ENCODE results near the gene JARID2. TPM values are rescaled to one million over a fixed set of nuclear protein-coding genes. Genes with fewer than 3 reads are reported as not detected.

Gene JARID2
- total RNA-seq, 1 experiment from 2014 or later: 21.0 TPM

DNA sequence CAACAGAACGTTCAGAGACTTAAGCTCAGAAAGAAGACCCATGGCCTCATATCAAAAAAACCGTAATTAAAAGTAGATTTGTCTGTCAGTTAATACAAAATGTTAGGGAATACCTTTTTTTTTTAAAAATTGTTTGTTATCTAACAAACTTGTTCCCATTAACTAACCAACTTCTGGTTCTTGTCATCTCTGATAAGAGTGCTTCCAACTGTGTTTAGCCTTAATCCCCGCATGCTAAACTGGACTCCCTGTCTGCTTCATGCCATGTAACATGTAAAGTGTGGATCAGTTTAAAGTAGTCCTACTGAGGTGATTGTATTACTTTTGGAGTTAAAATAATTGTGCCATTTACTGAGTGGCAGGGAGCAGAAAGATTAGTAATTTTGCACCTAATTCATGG, 6.3 kb downstream of the JARID2 start:
- peaks cover 36% of the 10 kb centered on the region for H3K4me1 Mint-ChIP-seq (ENCODE audit: insufficient read depth, unreplicated experiment)
- DNase-seq (ENCODE audit: unreplicated experiment): no peak
- peaks cover 13% of the 10 kb centered on the region for H3K36me3 Mint-ChIP-seq (ENCODE audit: insufficient read depth, unreplicated experiment)
- ChIA-PET CTCF (interaction anchor here (0.9 to 1.3 kb wide), 2 partner anchors 99 to 192 kb away, joined by 3 to 4 read pairs; no protein-coding TSS in a partner anchor), POLR2A (interaction anchor here (0.7 kb wide), 1 partner anchor 185 kb away, joined by 3 read pairs; no protein-coding TSS in a partner anchor)
- BruUV-seq (replicated peaks): no TSS peak
- no peaks in the 10 kb centered on the region for H3K9me3 Mint-ChIP-seq (ENCODE audit: unreplicated experiment)
- no peaks in the 10 kb centered on the region for H3K27me3 Mint-ChIP-seq (ENCODE audit: insufficient read depth, unreplicated experiment)
- no peak overlapping the region for H3K27ac Mint-ChIP-seq (ENCODE audit: low read depth, unreplicated experiment)
- TF ChIP-seq, protein P1, sequence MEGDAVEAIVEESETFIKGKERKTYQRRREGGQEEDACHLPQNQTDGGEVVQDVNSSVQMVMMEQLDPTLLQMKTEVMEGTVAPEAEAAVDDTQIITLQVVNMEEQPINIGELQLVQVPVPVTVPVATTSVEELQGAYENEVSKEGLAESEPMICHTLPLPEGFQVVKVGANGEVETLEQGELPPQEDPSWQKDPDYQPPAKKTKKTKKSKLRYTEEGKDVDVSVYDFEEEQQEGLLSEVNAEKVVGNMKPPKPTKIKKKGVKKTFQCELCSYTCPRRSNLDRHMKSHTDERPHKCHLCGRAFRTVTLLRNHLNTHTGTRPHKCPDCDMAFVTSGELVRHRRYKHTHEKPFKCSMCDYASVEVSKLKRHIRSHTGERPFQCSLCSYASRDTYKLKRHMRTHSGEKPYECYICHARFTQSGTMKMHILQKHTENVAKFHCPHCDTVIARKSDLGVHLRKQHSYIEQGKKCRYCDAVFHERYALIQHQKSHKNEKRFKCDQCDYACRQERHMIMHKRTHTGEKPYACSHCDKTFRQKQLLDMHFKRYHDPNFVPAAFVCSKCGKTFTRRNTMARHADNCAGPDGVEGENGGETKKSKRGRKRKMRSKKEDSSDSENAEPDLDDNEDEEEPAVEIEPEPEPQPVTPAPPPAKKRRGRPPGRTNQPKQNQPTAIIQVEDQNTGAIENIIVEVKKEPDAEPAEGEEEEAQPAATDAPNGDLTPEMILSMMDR (IDR thresholded peaks at IDR 0.05; ENCODE audit: unreplicated experiment): no peak
- intact Hi-C loops (cut with micrococcal nuclease): no loop called here
- no peak overlapping the region for H3K4me3 Mint-ChIP-seq (ENCODE audit: unreplicated experiment)

DNA sequence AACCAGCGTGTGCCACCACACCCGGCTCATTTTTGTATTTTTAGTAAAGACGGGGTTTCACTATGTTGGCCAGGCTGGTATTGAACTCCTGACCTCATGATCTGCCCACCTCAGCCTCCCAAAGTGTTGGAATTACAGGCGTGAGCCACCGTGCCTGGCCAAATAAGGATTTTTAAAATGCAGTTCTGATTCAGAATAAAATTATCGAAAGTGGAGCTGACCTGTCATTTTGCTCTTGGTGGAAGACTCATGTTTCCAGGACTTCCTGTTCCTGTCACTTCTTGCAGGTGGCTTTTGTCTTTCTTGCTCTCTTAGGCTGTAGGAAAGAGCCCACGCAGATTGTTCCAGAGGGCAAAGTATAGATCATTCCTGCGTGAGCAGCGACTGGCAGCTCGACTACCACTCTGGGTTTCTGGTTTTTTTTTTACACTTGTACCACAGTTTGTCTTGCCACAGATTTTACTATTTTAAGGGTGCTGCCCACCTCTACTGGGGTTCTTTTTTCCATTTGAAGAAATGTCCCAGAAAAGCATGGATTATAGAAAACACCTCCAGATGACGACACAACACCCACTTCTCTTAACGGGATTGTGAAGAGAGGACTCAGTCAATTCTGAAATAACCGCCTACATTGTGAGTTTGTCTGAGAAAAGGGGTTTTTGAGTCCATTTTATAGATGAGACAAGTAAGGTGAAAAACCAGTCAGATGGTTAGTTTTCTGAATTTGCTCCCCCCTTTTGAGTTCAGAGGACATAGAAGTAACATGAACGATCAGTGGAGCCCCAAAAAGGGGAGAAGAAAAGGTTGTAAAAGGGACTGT, 7.5 kb downstream of the JARID2 start:
- BruUV-seq (replicated peaks): no TSS peak
- ChIA-PET POLR2A (interaction anchor here (0.7 kb wide), 1 partner anchor 8 kb away, joined by 4 read pairs; no protein-coding TSS in a partner anchor), CTCF (interaction anchor here (0.8 to 2.1 kb wide), 2 partner anchors 136 to 1033 kb away, joined by 3 to 6 read pairs; no protein-coding TSS in a partner anchor)
- intact Hi-C loops (cut with micrococcal nuclease): no loop called here
- H3K4me1 Mint-ChIP-seq (ENCODE audit: insufficient read depth, unreplicated experiment): peaks cover 44% of the 10 kb centered on the region
- H3K27me3 Mint-ChIP-seq (ENCODE audit: insufficient read depth, unreplicated experiment): no peaks in the 10 kb centered on the region
- H3K4me3 Mint-ChIP-seq (ENCODE audit: unreplicated experiment): no peak overlapping the region
- H3K27ac Mint-ChIP-seq (ENCODE audit: low read depth, unreplicated experiment): no peak overlapping the region
- peaks cover 13% of the 10 kb centered on the region for H3K36me3 Mint-ChIP-seq (ENCODE audit: insufficient read depth, unreplicated experiment)
- TF ChIP-seq, protein P1 (IDR thresholded peaks at IDR 0.05; ENCODE audit: unreplicated experiment): no peak
- no peak for DNase-seq (ENCODE audit: unreplicated experiment)
- no peaks in the 10 kb centered on the region for H3K9me3 Mint-ChIP-seq (ENCODE audit: unreplicated experiment)

DNA sequence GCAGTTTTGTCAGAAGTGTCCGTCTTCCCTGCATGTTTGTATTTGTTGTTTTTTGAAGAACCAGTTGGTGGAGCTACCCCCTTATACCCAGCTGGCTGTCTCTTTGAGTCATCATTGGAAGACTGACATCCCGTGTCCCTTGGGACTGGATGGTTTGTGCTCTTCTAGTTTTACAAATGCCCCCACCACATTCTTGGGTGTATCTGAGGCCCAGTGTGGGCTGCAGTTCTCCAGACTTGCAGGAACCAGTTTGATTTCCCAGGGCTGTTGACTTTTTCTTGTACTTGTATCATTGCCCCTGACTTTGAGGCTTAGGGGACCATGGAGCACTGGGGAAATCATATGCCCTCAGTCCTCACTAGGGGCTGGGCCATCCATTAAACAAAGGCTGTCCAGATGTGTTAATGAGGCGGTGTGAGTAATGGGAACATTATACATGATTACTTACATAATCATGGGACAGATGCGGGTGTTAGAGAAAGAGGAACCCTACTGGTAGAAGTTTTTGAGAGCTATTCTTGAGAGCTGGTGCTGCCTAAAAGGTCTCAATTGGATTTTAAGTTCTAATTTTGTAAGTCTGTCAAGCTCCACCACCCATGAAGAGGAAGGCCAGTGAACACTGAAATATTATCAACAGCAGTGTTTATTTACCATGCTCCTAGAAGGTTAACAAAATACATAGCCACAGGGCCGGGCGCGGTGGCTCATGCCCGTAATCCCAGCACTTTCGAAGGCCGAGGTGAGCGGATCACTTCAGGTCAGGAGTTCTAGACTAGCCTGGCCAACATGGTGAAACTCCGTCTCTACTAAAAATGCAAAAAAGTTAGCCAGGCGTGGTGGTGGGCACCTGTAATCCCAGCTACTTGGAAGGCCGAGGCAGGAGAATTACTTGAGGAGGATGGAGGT, 8.5 kb downstream of the JARID2 start:
- Mint-ChIP-seq H3K9me3 (ENCODE audit: unreplicated experiment) (no peaks in the 10 kb centered on the region), H3K4me3 (ENCODE audit: unreplicated experiment) (no peak overlapping the region), H3K4me1 (ENCODE audit: insufficient read depth, unreplicated experiment) (peaks cover 41% of the 10 kb centered on the region), H3K27me3 (ENCODE audit: insufficient read depth, unreplicated experiment) (no peaks in the 10 kb centered on the region), H3K36me3 (ENCODE audit: insufficient read depth, unreplicated experiment) (peaks cover 6% of the 10 kb centered on the region), H3K27ac (ENCODE audit: low read depth, unreplicated experiment) (no peak overlapping the region)
- ChIA-PET POLR2A (interaction anchor here (0.6 kb wide), 1 partner anchor 861 kb away, joined by 3 read pairs; no protein-coding TSS in a partner anchor), CTCF (interaction anchor here (0.6 to 2.1 kb wide), 3 partner anchors 135 to 535 kb away, joined by 3 to 6 read pairs (median 5); no protein-coding TSS in a partner anchor)
- intact Hi-C loops (cut with micrococcal nuclease): no loop called here
- TF ChIP-seq, protein P1 (IDR thresholded peaks at IDR 0.05; ENCODE audit: unreplicated experiment): peak; percentile 22
- peak; percentile 64 for DNase-seq (ENCODE audit: unreplicated experiment)
- no TSS peak for BruUV-seq (replicated peaks)
